Smooth muscle cell of the umbilical artery (primary cell): ENCODE results near the gene SYNDIG1L. TPM values are rescaled to one million over a fixed set of nuclear protein-coding genes. Genes with fewer than 3 reads are reported as not detected.

Source experiments
- total RNA-seq: library from RNA; depleted of rRNA; stranded (reverse); fragments of >200 nt; gene quantifications from 2 replicates; pipeline ENCODE4 v1.2.3, GENCODE V29; 2014

The SYNDIG1L gene
- total RNA-seq: not detected in 2 replicates

DNA sequence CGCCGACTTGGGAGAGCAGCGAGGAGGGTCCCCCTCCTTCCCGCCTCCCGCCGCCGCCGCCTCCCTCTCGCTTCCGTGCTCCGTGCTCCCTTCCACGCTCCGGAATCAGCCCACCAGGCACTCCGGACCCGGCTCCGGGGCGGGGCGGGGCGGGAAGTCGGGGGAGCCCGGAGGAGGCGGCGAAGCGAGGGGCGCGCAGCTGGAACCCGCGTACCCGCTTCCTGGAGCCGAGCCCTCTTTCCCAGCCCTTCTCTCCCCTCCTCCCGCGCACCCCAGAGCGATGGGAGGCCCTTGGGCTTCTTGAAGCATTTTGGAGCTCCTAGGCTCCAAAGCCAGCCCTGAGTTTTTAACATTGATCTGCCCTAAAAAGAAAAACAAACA is at the start of gene SYNDIG1L:
SYNDIG1L (minus strand) TSS at position 9 of the 381 bp plus-strand sequence. CDS start 16,466 bp downstream, outside the sequence.

Other genes with a start within 250 kb of the SYNDIG1L start
- gene VSX2, start 186.8 kb downstream of the SYNDIG1L start, total RNA-seq: not detected in 2 replicates
- gene ABCD4, start 123.3 kb downstream of the SYNDIG1L start, total RNA-seq: 22.6 and 24.7 TPM in 2 replicates
- not detected in 2 replicates for gene VRTN, start 77.7 kb downstream of the SYNDIG1L start, total RNA-seq
- gene NPC2, start 67.1 kb upstream of the SYNDIG1L start, total RNA-seq: 124 and 158 TPM in 2 replicates
- gene ISCA2, start 67.6 kb upstream of the SYNDIG1L start, total RNA-seq: 12.5 and 14.7 TPM in 2 replicates
- gene LTBP2, start 186.0 kb upstream of the SYNDIG1L start, total RNA-seq: 334 and 905 TPM in 2 replicates